ENCODE measurements around the gene BMP7.

DNA sequence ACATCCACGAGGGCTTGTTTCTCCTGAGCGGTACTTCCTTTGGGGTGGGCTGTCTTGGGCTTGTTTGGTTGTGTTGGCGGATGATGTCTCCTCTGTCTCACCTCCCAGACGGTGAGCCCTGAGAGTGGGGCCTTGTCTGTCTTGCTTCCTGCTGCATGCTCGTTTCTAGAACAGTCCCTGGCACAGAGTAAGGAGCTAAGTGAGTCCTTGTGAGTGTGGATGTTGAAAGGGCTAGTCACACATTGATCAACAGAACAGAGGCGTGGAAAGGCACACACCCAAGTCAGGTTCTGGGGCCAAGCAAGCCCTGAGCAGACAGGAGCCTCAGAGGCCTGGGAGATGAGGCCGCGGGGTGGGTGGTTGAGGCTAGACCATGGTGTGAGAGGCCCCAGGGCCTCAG lies 111.0 kb downstream of the BMP7 start:
- TF ChIP-seq, protein P1, sequence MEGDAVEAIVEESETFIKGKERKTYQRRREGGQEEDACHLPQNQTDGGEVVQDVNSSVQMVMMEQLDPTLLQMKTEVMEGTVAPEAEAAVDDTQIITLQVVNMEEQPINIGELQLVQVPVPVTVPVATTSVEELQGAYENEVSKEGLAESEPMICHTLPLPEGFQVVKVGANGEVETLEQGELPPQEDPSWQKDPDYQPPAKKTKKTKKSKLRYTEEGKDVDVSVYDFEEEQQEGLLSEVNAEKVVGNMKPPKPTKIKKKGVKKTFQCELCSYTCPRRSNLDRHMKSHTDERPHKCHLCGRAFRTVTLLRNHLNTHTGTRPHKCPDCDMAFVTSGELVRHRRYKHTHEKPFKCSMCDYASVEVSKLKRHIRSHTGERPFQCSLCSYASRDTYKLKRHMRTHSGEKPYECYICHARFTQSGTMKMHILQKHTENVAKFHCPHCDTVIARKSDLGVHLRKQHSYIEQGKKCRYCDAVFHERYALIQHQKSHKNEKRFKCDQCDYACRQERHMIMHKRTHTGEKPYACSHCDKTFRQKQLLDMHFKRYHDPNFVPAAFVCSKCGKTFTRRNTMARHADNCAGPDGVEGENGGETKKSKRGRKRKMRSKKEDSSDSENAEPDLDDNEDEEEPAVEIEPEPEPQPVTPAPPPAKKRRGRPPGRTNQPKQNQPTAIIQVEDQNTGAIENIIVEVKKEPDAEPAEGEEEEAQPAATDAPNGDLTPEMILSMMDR (IDR thresholded peaks at IDR 0.05; ENCODE audit: extremely low read depth in 1 of 2, insufficient read depth in 1 of 2, low read depth in 1 of 2, low read length in 2 of 2): no peak
- TF ChIP-seq, protein P2, sequence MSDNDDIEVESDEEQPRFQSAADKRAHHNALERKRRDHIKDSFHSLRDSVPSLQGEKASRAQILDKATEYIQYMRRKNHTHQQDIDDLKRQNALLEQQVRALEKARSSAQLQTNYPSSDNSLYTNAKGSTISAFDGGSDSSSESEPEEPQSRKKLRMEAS (IDR thresholded peaks at IDR 0.05; ENCODE audit: insufficient read depth, insufficient read length): no peak
- TF ChIP-seq POLR2A (IDR thresholded peaks at IDR 0.05; ENCODE audit: low read depth, low read length): no peak

All from endothelial cell of umbilical vein (primary cell).